ENCODE data around the gene WDR76. TPM values are rescaled to one million over a fixed set of nuclear protein-coding genes. Genes with fewer than 3 reads are reported as not detected.

Gene WDR76
- polyA plus RNA-seq, 2 of the 4 experiments (the other 2 are of a cell fraction): 12.1 to 17.5 TPM

GRCh38 chr15:43779016-43779415, 47.8 kb upstream of the WDR76 start (continued):
- TF ChIP-seq HMGXB4 (CRISPR knock-in tag; IDR thresholded peaks at IDR 0.05; ENCODE audit: borderline replicate concordance) (no peak), HES2 (IDR thresholded peaks at IDR 0.05) (no peak), RAD21 (conservative IDR thresholded peaks at IDR 0.05 in 1 of 2, IDR thresholded peaks at IDR 0.05 in 1 of 2) (no peak), HDAC2 (IDR thresholded peaks at IDR 0.05) (no peak), EP300 (IDR thresholded peaks at IDR 0.05) (no peak), E2F6 (IDR thresholded peaks at IDR 0.05; ENCODE audit: borderline replicate concordance, low read depth) (no peak), TFCP2L1 (CRISPR knock-in tag; IDR thresholded peaks at IDR 0.05) (no peak), EHF (CRISPR knock-in tag; IDR thresholded peaks at IDR 0.05) (no peak), JUN (IDR thresholded peaks at IDR 0.05) (no peak)

- ATAC-seq: no peak
- H3K4me3 ChIP-seq: no peak overlapping the region
- no peaks in the 10 kb centered on the region for H3K9me3 ChIP-seq
- no peak for DNase-seq (ENCODE audit: low read depth in 1 of 2, low spot score in 1 of 2)
- no peak for FAIRE-seq
- 91% methylated on average over 3 of the region's 3 CpGs for WGBS (ENCODE audit: missing lambda C conversion rate)
- H3K4me2 ChIP-seq: no peak overlapping the region
- ChIA-PET POLR2A (no interaction called here), CTCF (interaction anchor here (6.5 kb wide), 1 partner anchor 11 kb away, joined by 47 read pairs; the partner anchor contains the start of gene ELL3)
- peaks cover 14% of the 10 kb centered on the region; the same call in 2 of the 3 replicates for H3K4me1 ChIP-seq
- TF ChIP-seq ESRRA (IDR thresholded peaks at IDR 0.05; ENCODE audit: borderline replicate concordance, low read length) (no peak), RNF2 (IDR thresholded peaks at IDR 0.05; ENCODE audit: borderline replicate concordance, low read depth) (no peak), CBX2 (IDR thresholded peaks at IDR 0.05; ENCODE audit: borderline replicate concordance, low read depth) (no peak), TP53 (CRISPR knock-in tag; IDR thresholded peaks at IDR 0.05) (no peak), NPAS2 (CRISPR knock-in tag; IDR thresholded peaks at IDR 0.05; ENCODE audit: borderline replicate concordance) (no peak), NR3C1 (IDR thresholded peaks at IDR 0.05) (no peak), RCOR1 (IDR thresholded peaks at IDR 0.05; ENCODE audit: low read depth, low read length) (no peak), GATA3 (IDR thresholded peaks at IDR 0.05; ENCODE audit: borderline replicate concordance) (no peak), BCL3 (IDR thresholded peaks at IDR 0.05) (no peak), ZFP36 (IDR thresholded peaks at IDR 0.05; ENCODE audit: borderline replicate concordance, partially characterized antibody) (no peak), USF2 (IDR thresholded peaks at IDR 0.05) (no peak), MAX (IDR thresholded peaks at IDR 0.05) (no peak), CEBPB (IDR thresholded peaks at IDR 0.05) (no peak), KDM1A (IDR thresholded peaks at IDR 0.05; ENCODE audit: low read depth) (no peak), ATOH8 (CRISPR knock-in tag; IDR thresholded peaks at IDR 0.05; ENCODE audit: low read depth) (no peak), BHLHE40 (IDR thresholded peaks at IDR 0.05; ENCODE audit: low read depth, low read length) (no peak), RARB (CRISPR knock-in tag; IDR thresholded peaks at IDR 0.05) (no peak)
- H3K27ac ChIP-seq: no peak overlapping the region
These were observed 37.4 kb upstream of the WDR76 start for GRCh38 chr15:43789409-43789808.

Measured in A549 (cell line).